ENCODE measurements around the gene ZFAND3.

Gene ZFAND3

GRCh38 chr6:38141716-38142115 lies 322.2 kb downstream of the ZFAND3 start:
- no peak for DNase-seq

GRCh38 chr6:38142178-38142902 lies 322.8 kb downstream of the ZFAND3 start:
- no peak for DNase-seq

- DNase-seq, result no peak
Observed at GRCh38 chr6:38143191-38144150, 323.9 kb downstream of the ZFAND3 start.

GRCh38 chr6:38144365-38144945 lies 324.9 kb downstream of the ZFAND3 start:
- DNase-seq, result no peak

- DNase-seq, result no peak
Observed at GRCh38 chr6:38146021-38146733, 326.6 kb downstream of the ZFAND3 start.

- DNase-seq, result no peak
Observed at GRCh38 chr6:38146734-38147027, 327.2 kb downstream of the ZFAND3 start.

GRCh38 chr6:38148606-38149005 lies 329.1 kb downstream of the ZFAND3 start:
- no peak for DNase-seq

- DNase-seq, result no peak
Observed at GRCh38 chr6:38149531-38149930, 330.0 kb downstream of the ZFAND3 start.

- no peak for DNase-seq
Observed at GRCh38 chr6:38150021-38150420, 330.5 kb downstream of the ZFAND3 start.

- DNase-seq, result no peak
Observed at GRCh38 chr6:38150681-38151296, 331.3 kb downstream of the ZFAND3 start.

- no peak for DNase-seq
Observed at GRCh38 chr6:38151580-38152500, 332.3 kb downstream of the ZFAND3 start.

GRCh38 chr6:38152620-38153019 lies 333.1 kb downstream of the ZFAND3 start:
- no peak for DNase-seq

GRCh38 chr6:38153076-38153797 lies 333.7 kb downstream of the ZFAND3 start:
- no peak for DNase-seq

- DNase-seq, result no peak
Observed at GRCh38 chr6:38153798-38154345, 334.3 kb downstream of the ZFAND3 start.

- no peak for DNase-seq
Observed at GRCh38 chr6:38154731-38155130, 335.2 kb downstream of the ZFAND3 start.

- DNase-seq, result no peak
Observed at GRCh38 chr6:38155144-38155543, 335.6 kb downstream of the ZFAND3 start.

GRCh38 chr6:38155621-38156204 lies 336.2 kb downstream of the ZFAND3 start:
- no peak for DNase-seq

GRCh38 chr6:38156818-38157565 lies 337.5 kb downstream of the ZFAND3 start:
- no peak for DNase-seq

- no peak for DNase-seq
Observed at GRCh38 chr6:38157905-38158304, 338.4 kb downstream of the ZFAND3 start.
